ENCODE measurements around the gene KLRK1. TPM values are rescaled to one million over a fixed set of nuclear protein-coding genes. Genes with fewer than 3 reads are reported as not detected.

Gene KLRK1
- total RNA-seq, 4 donors from 2014 or later = 0.60 to 2.9 (median 1.2) TPM; not detected in 1

DNA sequence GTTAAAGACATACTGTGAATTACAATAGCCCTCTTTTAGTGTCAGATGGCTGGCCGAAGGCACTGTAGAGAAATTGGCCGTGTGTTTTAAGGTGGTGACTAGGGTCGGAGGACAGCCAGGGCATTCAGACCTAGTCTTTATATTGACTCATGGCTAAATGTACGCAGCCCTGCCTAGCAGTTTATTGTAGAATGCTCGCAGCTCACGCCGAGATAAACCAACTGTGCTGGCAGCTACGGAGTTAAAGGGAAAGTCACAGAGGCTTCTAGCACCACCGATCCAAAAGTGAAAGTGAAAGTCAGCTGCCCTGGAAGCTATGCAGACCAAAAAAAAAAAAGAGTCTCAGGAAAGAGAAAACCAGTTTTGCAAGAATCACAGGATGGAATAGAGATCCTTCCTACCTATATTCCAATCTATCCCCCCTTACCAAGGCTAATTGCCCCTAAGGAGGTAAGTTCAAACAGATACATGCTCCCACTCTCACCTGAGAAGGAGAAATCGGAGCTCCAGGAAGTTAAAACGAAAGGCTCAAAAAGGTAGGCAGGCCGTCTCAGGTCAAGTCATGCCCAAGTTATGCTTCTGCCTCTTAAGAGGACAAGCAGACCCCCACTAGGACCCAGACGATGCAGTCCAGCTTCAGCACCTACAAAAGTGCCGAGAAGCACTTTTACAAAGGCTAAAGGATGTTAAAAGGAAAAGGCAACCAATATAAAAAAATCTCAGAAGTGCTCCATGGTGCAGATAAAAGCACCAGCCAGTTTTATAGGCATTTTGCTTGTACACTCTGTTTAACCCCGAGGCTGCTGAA is 24.8 kb downstream of the KLRK1 start:
- H3K27me3 ChIP-seq = no peaks in the 10 kb centered on the region
- DNase-seq (ENCODE audit: low spot score in 2 of 2) = peak in 1 of 2 donors; percentile 71
- H3K36me3 ChIP-seq = no peaks in the 10 kb centered on the region
- WGBS, 2 donors = 0 to 1% methylated on average over 15 of the region's 15 CpGs
- TF ChIP-seq EP300 (IDR thresholded peaks at IDR 0.05) = peak in 1 of 2 donors; percentile 83
- TF ChIP-seq POLR2A (IDR thresholded peaks at IDR 0.05) = peak in 1 of 2 donors; percentile 33
- TF ChIP-seq, protein P1, sequence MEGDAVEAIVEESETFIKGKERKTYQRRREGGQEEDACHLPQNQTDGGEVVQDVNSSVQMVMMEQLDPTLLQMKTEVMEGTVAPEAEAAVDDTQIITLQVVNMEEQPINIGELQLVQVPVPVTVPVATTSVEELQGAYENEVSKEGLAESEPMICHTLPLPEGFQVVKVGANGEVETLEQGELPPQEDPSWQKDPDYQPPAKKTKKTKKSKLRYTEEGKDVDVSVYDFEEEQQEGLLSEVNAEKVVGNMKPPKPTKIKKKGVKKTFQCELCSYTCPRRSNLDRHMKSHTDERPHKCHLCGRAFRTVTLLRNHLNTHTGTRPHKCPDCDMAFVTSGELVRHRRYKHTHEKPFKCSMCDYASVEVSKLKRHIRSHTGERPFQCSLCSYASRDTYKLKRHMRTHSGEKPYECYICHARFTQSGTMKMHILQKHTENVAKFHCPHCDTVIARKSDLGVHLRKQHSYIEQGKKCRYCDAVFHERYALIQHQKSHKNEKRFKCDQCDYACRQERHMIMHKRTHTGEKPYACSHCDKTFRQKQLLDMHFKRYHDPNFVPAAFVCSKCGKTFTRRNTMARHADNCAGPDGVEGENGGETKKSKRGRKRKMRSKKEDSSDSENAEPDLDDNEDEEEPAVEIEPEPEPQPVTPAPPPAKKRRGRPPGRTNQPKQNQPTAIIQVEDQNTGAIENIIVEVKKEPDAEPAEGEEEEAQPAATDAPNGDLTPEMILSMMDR (IDR thresholded peaks at IDR 0.05) = no peak
- peak overlapping the region; percentile 85 to 97 (median 92) for H3K27ac ChIP-seq
- peaks cover 0 to 9% (median 0%) of the 10 kb centered on the region in 4 donors for H3K9me3 ChIP-seq
- peak overlapping the region; percentile 51 to 63 (median 58) for H3K4me3 ChIP-seq
- H3K4me1 ChIP-seq = peaks cover 0 to 49% (median 11%) of the 10 kb centered on the region in 4 donors

DNA sequence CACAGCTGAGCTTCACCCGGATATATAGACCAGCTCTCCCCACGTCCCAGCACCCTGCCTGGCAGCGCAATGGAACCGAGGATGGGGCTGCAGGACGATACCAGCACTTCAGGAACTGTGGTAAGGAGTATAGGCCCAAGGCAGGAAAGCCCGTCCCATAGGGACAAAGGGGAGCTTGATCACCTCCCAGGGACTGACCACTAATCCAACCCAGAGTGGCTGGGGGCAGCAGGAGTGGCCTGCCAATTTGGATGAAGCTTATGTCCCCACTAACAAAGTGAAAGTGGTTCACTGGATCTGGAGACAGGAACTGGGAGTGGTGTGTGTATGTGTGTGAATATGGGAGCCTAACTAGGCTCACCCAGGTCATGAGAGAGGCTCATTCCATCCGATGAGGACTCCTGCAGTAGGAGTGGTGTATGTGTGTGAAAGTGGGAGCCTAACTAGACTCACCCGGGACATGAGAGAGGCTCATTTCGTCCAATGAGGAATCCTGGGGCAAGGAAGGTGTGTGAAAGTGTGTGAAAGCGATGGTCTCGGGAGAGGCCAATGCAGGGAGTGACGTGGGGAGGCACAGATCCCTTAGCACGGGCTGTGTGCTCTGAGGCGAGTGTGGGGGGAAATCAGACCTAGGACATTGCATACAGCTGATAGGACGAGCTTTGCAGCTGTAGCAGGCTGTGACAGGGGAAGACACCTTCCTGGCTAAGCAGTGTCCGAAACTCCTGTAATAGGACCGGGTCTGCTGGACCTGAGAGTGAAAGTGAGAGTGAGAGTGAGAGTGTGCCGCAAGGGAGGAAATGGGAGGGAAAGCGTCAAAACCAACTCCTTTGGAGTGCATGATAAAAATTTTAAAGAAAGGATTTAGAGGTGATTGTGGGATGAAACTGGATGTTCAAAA is 25.7 kb downstream of the KLRK1 start:
- WGBS, 2 donors = 0 to 2% methylated on average over 14 to 19 of the region's 19 CpGs

DNA sequence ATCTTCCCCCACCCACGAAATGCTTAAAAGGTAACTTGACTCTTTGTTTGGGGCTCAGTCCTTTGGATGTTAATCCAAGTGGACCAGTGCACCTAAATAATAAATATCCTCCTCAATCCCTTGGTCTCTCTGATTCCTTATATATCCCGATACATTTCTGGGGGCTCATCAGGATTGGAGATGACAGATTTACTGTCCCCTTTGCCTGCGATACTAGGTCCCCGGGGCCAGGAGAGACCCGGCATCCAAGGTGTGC is 26.3 kb downstream of the KLRK1 start:
- DNase-seq (ENCODE audit: low spot score in 2 of 2) = no peak
- TF ChIP-seq POLR2A (IDR thresholded peaks at IDR 0.05) = no peak
- TF ChIP-seq, protein P1 (IDR thresholded peaks at IDR 0.05) = no peak
- TF ChIP-seq EP300 (IDR thresholded peaks at IDR 0.05) = no peak
- 26 to 36% methylated on average over 5 of the region's 5 CpGs for WGBS, 2 donors
- peak overlapping the region; percentile 85 to 97 (median 92) for H3K27ac ChIP-seq
- H3K9me3 ChIP-seq = peaks cover 0 to 9% (median 0%) of the 10 kb centered on the region in 4 donors
- no peaks in the 10 kb centered on the region for H3K36me3 ChIP-seq
- H3K27me3 ChIP-seq = no peaks in the 10 kb centered on the region
- peak overlapping the region; percentile 51 to 63 (median 58) for H3K4me3 ChIP-seq
- H3K4me1 ChIP-seq = peaks cover 0 to 52% (median 8%) of the 10 kb centered on the region in 4 donors

More for the DNA sequence above, 25.7 kb downstream of the KLRK1 start:
- H3K4me3 ChIP-seq = peak overlapping the region; percentile 51 to 63 (median 58)
- no peaks in the 10 kb centered on the region for H3K27me3 ChIP-seq
- TF ChIP-seq POLR2A (IDR thresholded peaks at IDR 0.05) (peak in 1 of 2 donors; percentile 41), EP300 (IDR thresholded peaks at IDR 0.05) (peak in 1 of 2 donors; percentile 54)
- TF ChIP-seq, protein P1 (IDR thresholded peaks at IDR 0.05) = peak in 1 of 5 experiments; percentile 9
- H3K9me3 ChIP-seq = peaks cover 0 to 9% (median 0%) of the 10 kb centered on the region in 4 donors
- DNase-seq (ENCODE audit: low spot score in 2 of 2) = peak in 1 of 2 donors; percentile 57
- H3K4me1 ChIP-seq = peaks cover 0 to 49% (median 9%) of the 10 kb centered on the region in 4 donors
- no peaks in the 10 kb centered on the region for H3K36me3 ChIP-seq
- H3K27ac ChIP-seq = peak overlapping the region; percentile 85 to 97 (median 92)

DNA sequence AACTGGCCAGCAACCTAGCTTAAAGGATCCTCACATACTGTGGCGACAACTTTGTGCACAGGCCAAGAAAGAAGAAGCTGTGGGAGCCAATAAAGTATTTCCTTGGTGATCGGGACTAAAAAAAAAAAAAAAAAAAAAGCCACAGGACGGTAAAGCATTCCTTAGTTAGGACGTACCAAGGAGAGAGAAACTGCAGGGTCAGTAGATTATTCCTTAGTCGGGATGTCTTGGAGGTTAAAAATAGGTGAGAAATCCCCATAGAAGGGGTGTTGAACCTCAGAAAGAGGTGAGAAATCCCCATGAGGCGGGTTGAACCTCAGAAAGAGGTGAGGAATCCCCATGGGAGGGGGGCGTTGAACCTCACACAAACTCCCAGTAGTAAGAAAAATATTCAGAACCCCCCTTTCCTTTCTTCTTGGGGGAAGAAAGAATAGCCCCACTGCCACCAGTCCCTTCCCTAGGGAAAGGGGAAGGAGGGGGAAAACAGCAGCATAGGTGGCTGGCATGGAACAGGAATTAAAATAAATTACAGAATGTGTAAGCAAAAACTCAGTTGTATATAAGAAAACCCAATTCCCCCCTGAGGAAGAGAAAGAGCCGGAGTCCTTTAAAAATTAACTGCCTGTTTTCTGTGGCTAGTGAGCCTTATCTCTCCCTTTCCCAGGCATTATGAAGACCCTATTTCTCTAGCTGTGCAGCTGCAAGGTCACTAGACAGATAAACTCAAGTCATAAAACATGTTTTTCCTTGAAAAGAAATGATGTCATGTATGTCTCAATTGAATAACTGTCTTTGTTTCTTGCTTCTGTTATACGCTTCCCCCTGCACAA is 26.8 kb downstream of the KLRK1 start:
- no peak for DNase-seq (ENCODE audit: low spot score in 2 of 2)
- WGBS, 2 donors = 35 to 43% methylated on average over 9 of the region's 9 CpGs
- Histone ChIP-seq H3K4me1 (peaks cover 0 to 50% (median 8%) of the 10 kb centered on the region in 4 donors), H3K9me3 (peaks cover 0 to 6% (median 0%) of the 10 kb centered on the region in 4 donors), H3K27ac (peak overlapping the region; percentile 85 to 97 (median 92)), H3K36me3 (no peaks in the 10 kb centered on the region), H3K27me3 (no peaks in the 10 kb centered on the region), H3K4me3 (peak overlapping the region in 1 of 4 donors; percentile 59)
- TF ChIP-seq EP300 (IDR thresholded peaks at IDR 0.05) (no peak), POLR2A (IDR thresholded peaks at IDR 0.05) (no peak)
- TF ChIP-seq, protein P1 (IDR thresholded peaks at IDR 0.05) = no peak
